PC-3 (cell line): ENCODE measurements around the gene GSTK1. TPM values are rescaled to one million over a fixed set of nuclear protein-coding genes. Genes with fewer than 3 reads are reported as not detected.

Experiments used
- ATAC-seq: fragments of 200-7000 bp; cut with Tn5 transposase; 2 replicates; pipeline ENCODE4 v1.9.1; 2020; ENCODE audit warnings: mild to moderate bottlenecking, moderate library complexity
- BruUV-seq: library from RNA; stranded (reverse); fragments of 400-500 nt; replicated peaks from 2 replicates; lab custom pipeline; 2021; lab: Mats Ljungman, UMichigan
- CTCF ChIA-PET: fragments of 300-600 bp; sonication (Branson Sonifier 250); formaldehyde crosslinking; loops from one replicate; lab custom pipeline; 2022; ENCODE audit warnings: antibody characterized with exemption; lab: Charles Lee
- POLR2A ChIA-PET: fragments of 300-600 bp; sonication (Branson Sonifier 250); formaldehyde crosslinking; loops from one replicate; lab custom pipeline; 2022; ENCODE audit warnings: antibody characterized with exemption; ENCODE audit not compliant: unreplicated experiment; lab: Charles Lee
- DNase-seq: peaks from one replicate; pipeline ENCODE4 v3.0.0-alpha.2; 2015
- H2AFZ ChIP-seq: fragments of 300-600 bp; sonication (generic); 2 replicates; pipeline ENCODE4 v1.6.0; 2016; ENCODE audit warnings: antibody characterized with exemption, low read length
- H3F3A ChIP-seq: fragments of 300-600 bp; sonication (generic); one replicate; pipeline ENCODE4 v1.6.0; 2017; ENCODE audit warnings: antibody characterized with exemption, low read length, control low read depth, mild to moderate bottlenecking; ENCODE audit not compliant: unreplicated experiment
- H3K27ac ChIP-seq: fragments of 300-600 bp; sonication (generic); 2 replicates; pipeline ENCODE4 v1.5.1; 2016; ENCODE audit warnings: mild to moderate bottlenecking, low read length
- H3K27me3 ChIP-seq: fragments of 300-600 bp; sonication (generic); 2 replicates; pipeline ENCODE4 v1.6.1; 2016; ENCODE audit warnings: low read length, mixed read lengths
- H3K36me3 ChIP-seq: fragments of 300-600 bp; sonication (generic); 2 replicates; pipeline ENCODE4 v1.6.1; 2016; ENCODE audit warnings: low read depth, mixed run types, low read length, mixed read lengths
- H3K4me1 ChIP-seq: fragments of 300-600 bp; sonication (generic); 2 replicates; pipeline ENCODE4 v1.5.1; 2016; ENCODE audit warnings: low read length; ENCODE audit not compliant: insufficient read depth
- H3K4me2 ChIP-seq: fragments of 300-600 bp; sonication (generic); 2 replicates; pipeline ENCODE4 v1.6.0; 2016; ENCODE audit warnings: low read length
- H3K4me3 ChIP-seq: fragments of 300-600 bp; sonication (generic); 2 replicates; pipeline ENCODE4 v1.5.1; 2016; ENCODE audit warnings: mild to moderate bottlenecking, low read length, mixed read lengths
- H3K79me2 ChIP-seq: fragments of 300-600 bp; sonication (generic); 2 replicates; pipeline ENCODE4 v1.6.1; 2017; ENCODE audit warnings: low read length, mixed read lengths
- H3K9ac ChIP-seq: fragments of 300-600 bp; sonication (generic); 2 replicates; pipeline ENCODE4 v1.6.0; 2016; ENCODE audit warnings: mild to moderate bottlenecking, low read length
- H3K9me2 ChIP-seq: fragments of 300-600 bp; sonication (generic); replicated peaks from 2 replicates; pipeline ENCODE4 v1.6.1; 2016; ENCODE audit warnings: mixed run types, low read length, mixed read lengths
- H3K9me3 ChIP-seq: fragments of 300-600 bp; sonication (generic); 2 replicates; pipeline ENCODE4 v1.6.1; 2016; ENCODE audit warnings: low read length, mixed read lengths
- H4K20me1 ChIP-seq: fragments of 300-600 bp; sonication (generic); 2 replicates; pipeline ENCODE4 v1.6.1; 2016; ENCODE audit warnings: low read length, mixed read lengths
- CTCF ChIP-seq: fragments of 300-600 bp; sonication (generic); conservative IDR thresholded peaks from 2 replicates; pipeline ENCODE4 v1.5.1; 2017; ENCODE audit warnings: antibody characterized with exemption, low read depth, mild to moderate bottlenecking, low read length
- EZH2 ChIP-seq: fragments of 300-600 bp; sonication (generic); IDR thresholded peaks from one replicate; pipeline ENCODE4 v1.6.1; 2017; ENCODE audit warnings: antibody characterized with exemption, mild to moderate bottlenecking, low read length; ENCODE audit not compliant: unreplicated experiment
- EZH2phosphoT487 ChIP-seq: fragments of 300-600 bp; sonication (generic); IDR thresholded peaks from 2 replicates; pipeline ENCODE4 v1.6.1; 2018; ENCODE audit warnings: mild to moderate bottlenecking, antibody characterized with exemption, low read length, borderline replicate concordance
- intact Hi-C: fragments of 100-400 bp; cut with micrococcal nuclease; formaldehyde crosslinking; loops from 2 replicates; pipeline ENCODE4 v1.9.0; 2023
- total RNA-seq: library from RNA; depleted of rRNA; stranded (reverse); fragments of >200 nt; gene quantifications from 2 replicates; pipeline ENCODE4 v1.2.3, GENCODE V29; 2014

The GSTK1 gene
- total RNA-seq, 1 experiment from 2014 or later = 111 TPM

- no peaks in the 10 kb centered on the region for H4K20me1 ChIP-seq
- H3K79me2 ChIP-seq = no peaks in the 10 kb centered on the region
- H3F3A ChIP-seq = no peaks in the 10 kb centered on the region
- intact Hi-C loops = loop anchor here (2.0 kb wide), 1 partner anchor 16 kb away; no protein-coding TSS in a partner anchor
- BruUV-seq = no TSS peak
- H3K27me3 ChIP-seq = no peaks in the 10 kb centered on the region
- no peak for DNase-seq
- H3K9me2 ChIP-seq = no peaks in the 10 kb centered on the region
- H3K4me2 ChIP-seq = no peak overlapping the region
- H3K36me3 ChIP-seq = no peaks in the 10 kb centered on the region
- H3K9ac ChIP-seq = no peak overlapping the region
- peaks cover 38% of the 10 kb centered on the region for H3K4me1 ChIP-seq
- H3K4me3 ChIP-seq = no peak overlapping the region
- no peak overlapping the region for H2AFZ ChIP-seq
- H3K9me3 ChIP-seq = no peaks in the 10 kb centered on the region
- ATAC-seq = no peak
- ChIA-PET POLR2A (no interaction called here), CTCF (no interaction called here)
- TF ChIP-seq EZH2 (no peak), CTCF (no peak), EZH2phosphoT487 (no peak)
- no peak overlapping the region for H3K27ac ChIP-seq
Observed at GRCh38 chr7:143256932-143257331, 6.3 kb upstream of the GSTK1 start.

GRCh38 chr7:143257501-143257900, 5.7 kb upstream of the GSTK1 start:
- Histone ChIP-seq H3K9me2 (no peaks in the 10 kb centered on the region), H3K4me2 (peak overlapping the region; percentile 27; the same call in 1 of the 2 replicates), H4K20me1 (no peaks in the 10 kb centered on the region), H3F3A (no peaks in the 10 kb centered on the region), H3K36me3 (no peaks in the 10 kb centered on the region), H3K4me3 (no peak overlapping the region), H3K4me1 (peaks cover 38% of the 10 kb centered on the region), H3K27ac (no peak overlapping the region), H3K79me2 (no peaks in the 10 kb centered on the region), H2AFZ (no peak overlapping the region), H3K9me3 (no peaks in the 10 kb centered on the region), H3K27me3 (no peaks in the 10 kb centered on the region), H3K9ac (no peak overlapping the region)
- TF ChIP-seq CTCF (peak; percentile 32; the same call in 1 of the 2 replicates), EZH2phosphoT487 (no peak)
- intact Hi-C loops = loop anchor here (2.0 kb wide), 1 partner anchor 17 kb away; no protein-coding TSS in a partner anchor
- POLR2A ChIA-PET = no interaction called here
- ATAC-seq (peak; percentile 78), DNase-seq (peak; percentile 80)
- CTCF ChIA-PET = interaction anchor here (0.6 to 1.0 kb wide), 3 partner anchors 17 to 42 kb away, joined by 3 to 6 read pairs (median 3); no protein-coding TSS in a partner anchor
- BruUV-seq = no TSS peak

GRCh38 chr7:143258831-143259230, 4.4 kb upstream of the GSTK1 start:
- TF ChIP-seq EZH2phosphoT487 = no peak
- no peak for TF ChIP-seq EZH2
- no peak for TF ChIP-seq CTCF
- no TSS peak for BruUV-seq
- H4K20me1 ChIP-seq = no peaks in the 10 kb centered on the region
- H3K4me3 ChIP-seq = no peak overlapping the region
- DNase-seq (no peak), ATAC-seq (no peak)
- H3K27me3 ChIP-seq = no peaks in the 10 kb centered on the region
- H3K9me3 ChIP-seq = no peaks in the 10 kb centered on the region
- H3K4me2 ChIP-seq = 0 out of 2 replicates have a peak overlapping the region, but pooled peaks have one; percentile 27
- peaks cover 7% of the 10 kb centered on the region for H3K79me2 ChIP-seq
- POLR2A ChIA-PET = no interaction called here
- no peaks in the 10 kb centered on the region for H3F3A ChIP-seq
- intact Hi-C loops = no loop called here
- peaks cover 41% of the 10 kb centered on the region for H3K4me1 ChIP-seq
- no peak overlapping the region for H3K9ac ChIP-seq
- CTCF ChIA-PET = no interaction called here
- H3K9me2 ChIP-seq = no peaks in the 10 kb centered on the region
- no peak overlapping the region for H2AFZ ChIP-seq
- no peak overlapping the region for H3K27ac ChIP-seq
- no peaks in the 10 kb centered on the region for H3K36me3 ChIP-seq
